Neural progenitor cell (in vitro differentiated cells): ENCODE data around the gene TBXAS1. TPM values are rescaled to one million over a fixed set of nuclear protein-coding genes. Genes with fewer than 3 reads are reported as not detected.

ENCODE experiments used
- DNase-seq: peaks from one replicate; pipeline ENCODE4 v3.0.0-alpha.2; 2016; ENCODE audit warnings: low spot score
- H2AFZ ChIP-seq: fragments of 200-600 bp; sonication (generic); replicated peaks from 2 replicates; pipeline ENCODE4 v1.6.1; 2016; ENCODE audit warnings: antibody characterized with exemption
- H3F3A ChIP-seq: fragments of 200-600 bp; sonication (generic); 2 replicates; pipeline ENCODE4 v1.6.1; 2016; ENCODE audit warnings: antibody characterized with exemption, low read depth
- H3K27ac ChIP-seq: fragments of 200-600 bp; sonication (generic); 2 replicates; pipeline ENCODE4 v1.5.1; 2016; ENCODE audit warnings: mild to moderate bottlenecking
- H3K27me3 ChIP-seq: fragments of 200-600 bp; sonication (generic); 2 replicates; pipeline ENCODE4 v1.6.1; 2016; ENCODE audit warnings: mild to moderate bottlenecking, moderate library complexity
- H3K36me3 ChIP-seq: fragments of 200-600 bp; sonication (generic); 2 replicates; pipeline ENCODE4 v1.5.1; 2016
- H3K4me1 ChIP-seq: fragments of 200-600 bp; sonication (generic); 2 replicates; pipeline ENCODE4 v1.6.1; 2016; ENCODE audit warnings: mixed run types
- H3K4me2 ChIP-seq: fragments of 200-600 bp; sonication (generic); 2 replicates; pipeline ENCODE4 v1.6.1; 2016
- H3K4me3 ChIP-seq: fragments of 200-600 bp; sonication (generic); 2 replicates; pipeline ENCODE4 v1.5.1; 2016
- H3K79me2 ChIP-seq: fragments of 200-600 bp; sonication (generic); 2 replicates; pipeline ENCODE4 v1.6.1; 2016; ENCODE audit warnings: low read depth
- H3K9ac ChIP-seq: fragments of 200-600 bp; sonication (generic); 2 replicates; pipeline ENCODE4 v1.6.1; 2016
- H3K9me3 ChIP-seq: fragments of 200-600 bp; sonication (generic); 2 replicates; pipeline ENCODE4 v1.5.1; 2016; ENCODE audit warnings: low read depth
- H4K20me1 ChIP-seq: fragments of 200-600 bp; sonication (generic); 2 replicates; pipeline ENCODE4 v1.6.1; 2016; ENCODE audit warnings: low read depth
- H3K27ac Mint-ChIP-seq: 3 replicates; pipeline ENCODE4 v1.8.0; 2021; ENCODE audit warnings: mixed read lengths
- H3K27me3 Mint-ChIP-seq: 2 replicates; pipeline ENCODE4 v1.8.0; 2022; ENCODE audit warnings: low read depth, mild to moderate bottlenecking, inconsistent platforms, moderate library complexity, mixed read lengths; ENCODE audit not compliant: insufficient read depth
- H3K36me3 Mint-ChIP-seq: 3 replicates; pipeline ENCODE4 v1.8.0; 2021; ENCODE audit warnings: mixed read lengths
- H3K4me1 Mint-ChIP-seq: 3 replicates; pipeline ENCODE4 v1.8.0; 2021; ENCODE audit warnings: mixed read lengths
- H3K4me3 Mint-ChIP-seq: 3 replicates; pipeline ENCODE4 v1.8.0; 2021; ENCODE audit warnings: mild to moderate bottlenecking, moderate library complexity, mixed read lengths
- H3K9me3 Mint-ChIP-seq: 3 replicates; pipeline ENCODE4 v1.8.0; 2020; ENCODE audit warnings: mixed read lengths
- CTCF ChIP-seq: fragments of 200-600 bp; sonication (generic); IDR thresholded peaks from 2 replicates; pipeline ENCODE4 v1.5.1; 2017; ENCODE audit warnings: antibody characterized with exemption, mild to moderate bottlenecking
- EZH2 ChIP-seq: fragments of 200-600 bp; sonication (generic); IDR thresholded peaks from 2 replicates; pipeline ENCODE4 v1.6.1; 2017; ENCODE audit warnings: antibody characterized with exemption, mild to moderate bottlenecking, moderate library complexity
- EZH2phosphoT487 ChIP-seq: fragments of 200-600 bp; sonication (generic); IDR thresholded peaks from 2 replicates; pipeline ENCODE4 v1.6.1; 2017; ENCODE audit warnings: antibody characterized with exemption
- total RNA-seq: library from RNA; depleted of rRNA; stranded (reverse); fragments of >200 nt; gene quantifications from 2 replicates; pipeline ENCODE4 v1.2.3, GENCODE V29; 2015; ENCODE audit warnings: low replicate concordance

TBXAS1 gene
- total RNA-seq, 1 donor from 2014 or later: not detected

GRCh38 chr7:139915864-139916716 lies 87.0 kb downstream of the TBXAS1 start:
- no peaks in the 10 kb centered on the region for H3K36me3 Mint-ChIP-seq
- Histone ChIP-seq H3K4me1 (no peaks in the 10 kb centered on the region), H3K27me3 (no peaks in the 10 kb centered on the region), H3K36me3 (no peaks in the 10 kb centered on the region), H3K4me3 (no peak overlapping the region), H3K9ac (no peak overlapping the region), H2AFZ (no peak overlapping the region), H3K27ac (no peak overlapping the region), H3K4me2 (no peak overlapping the region), H3K79me2 (no peaks in the 10 kb centered on the region), H4K20me1 (no peaks in the 10 kb centered on the region), H3F3A (no peaks in the 10 kb centered on the region), H3K9me3 (no peaks in the 10 kb centered on the region)
- H3K4me3 Mint-ChIP-seq: no peak overlapping the region
- DNase-seq: no peak
- H3K27me3 Mint-ChIP-seq: peaks cover 5% of the 10 kb centered on the region
- no peaks in the 10 kb centered on the region for H3K4me1 Mint-ChIP-seq
- no peaks in the 10 kb centered on the region for H3K9me3 Mint-ChIP-seq
- H3K27ac Mint-ChIP-seq: no peak overlapping the region
- TF ChIP-seq CTCF (no peak), EZH2 (no peak), EZH2phosphoT487 (no peak)

GRCh38 chr7:139916717-139917395 lies 87.8 kb downstream of the TBXAS1 start:
- no peaks in the 10 kb centered on the region for H3K9me3 ChIP-seq
- H3F3A ChIP-seq: no peaks in the 10 kb centered on the region
- no peak overlapping the region for H3K27ac Mint-ChIP-seq
- H2AFZ ChIP-seq: no peak overlapping the region
- peaks cover 5% of the 10 kb centered on the region for H3K27me3 Mint-ChIP-seq
- no peak overlapping the region for H3K9ac ChIP-seq
- no peak overlapping the region for H3K4me3 ChIP-seq
- no peaks in the 10 kb centered on the region for H3K79me2 ChIP-seq
- no peak for DNase-seq
- H3K4me2 ChIP-seq: no peak overlapping the region
- H4K20me1 ChIP-seq: no peaks in the 10 kb centered on the region
- H3K27ac ChIP-seq: no peak overlapping the region
- no peak for TF ChIP-seq EZH2phosphoT487
- no peak for TF ChIP-seq CTCF
- no peak for TF ChIP-seq EZH2
- H3K4me3 Mint-ChIP-seq: no peak overlapping the region
- H3K4me1 Mint-ChIP-seq: no peaks in the 10 kb centered on the region
- H3K4me1 ChIP-seq: no peaks in the 10 kb centered on the region
- no peaks in the 10 kb centered on the region for H3K9me3 Mint-ChIP-seq
- H3K27me3 ChIP-seq: no peaks in the 10 kb centered on the region
- H3K36me3 ChIP-seq: no peaks in the 10 kb centered on the region
- no peaks in the 10 kb centered on the region for H3K36me3 Mint-ChIP-seq

DNA sequence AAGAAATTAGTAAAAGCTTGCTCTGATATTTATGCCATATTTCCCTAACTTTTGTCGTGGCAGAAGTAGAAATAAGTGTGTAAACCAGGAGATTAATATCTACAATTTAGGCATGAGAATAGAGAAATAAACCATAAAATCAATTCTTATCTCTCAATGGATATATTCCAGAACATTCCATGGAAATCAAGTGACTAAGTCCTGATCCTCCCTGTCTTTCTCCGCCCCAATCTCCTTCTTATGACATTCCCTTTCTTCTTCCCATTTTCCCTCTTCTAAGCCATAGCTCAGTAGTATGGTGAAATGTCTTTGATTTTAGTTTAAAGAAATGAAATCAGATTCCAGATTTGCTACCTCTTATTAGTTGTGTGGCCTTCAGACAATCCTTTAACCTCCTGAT lies 88.8 kb downstream of the TBXAS1 start:
- TF ChIP-seq CTCF (no peak), EZH2phosphoT487 (no peak), EZH2 (no peak)

More for the DNA sequence above, 88.8 kb downstream of the TBXAS1 start:
- no peak overlapping the region for H3K27ac ChIP-seq
- H3F3A ChIP-seq: no peaks in the 10 kb centered on the region
- no peaks in the 10 kb centered on the region for H3K4me1 Mint-ChIP-seq
- H3K4me3 ChIP-seq: no peak overlapping the region
- no peaks in the 10 kb centered on the region for H4K20me1 ChIP-seq
- no peak overlapping the region for H3K27ac Mint-ChIP-seq
- no peaks in the 10 kb centered on the region for H3K9me3 ChIP-seq
- H3K79me2 ChIP-seq: no peaks in the 10 kb centered on the region
- H3K36me3 ChIP-seq: no peaks in the 10 kb centered on the region
- no peak overlapping the region for H3K4me3 Mint-ChIP-seq
- H3K4me2 ChIP-seq: no peak overlapping the region
- no peaks in the 10 kb centered on the region for H3K27me3 ChIP-seq
- no peak overlapping the region for H2AFZ ChIP-seq
- no peaks in the 10 kb centered on the region for H3K9me3 Mint-ChIP-seq
- H3K36me3 Mint-ChIP-seq: no peaks in the 10 kb centered on the region
- H3K4me1 ChIP-seq: no peaks in the 10 kb centered on the region
- DNase-seq: no peak
- peaks cover 5% of the 10 kb centered on the region for H3K27me3 Mint-ChIP-seq
- H3K9ac ChIP-seq: no peak overlapping the region
